ENCODE results near the gene TBXAS1.

The TBXAS1 gene

GRCh38 chr7:139811066-139811465 is 18.0 kb upstream of the TBXAS1 start:
- no peak for TF ChIP-seq CTCF (IDR thresholded peaks at IDR 0.05; ENCODE audit: control insufficient read depth, extremely low read depth, insufficient read depth)
- no peak for DNase-seq (ENCODE audit: low read depth)
- H3K4me3 ChIP-seq (ENCODE audit: low read depth, low read length): no peak overlapping the region

GRCh38 chr7:139813151-139813550 is 15.9 kb upstream of the TBXAS1 start:
- no peak overlapping the region for H3K4me3 ChIP-seq (ENCODE audit: low read depth, low read length)
- no peak for DNase-seq (ENCODE audit: low read depth)
- no peak for TF ChIP-seq CTCF (IDR thresholded peaks at IDR 0.05; ENCODE audit: control insufficient read depth, extremely low read depth, insufficient read depth)

- DNase-seq (ENCODE audit: low read depth): no peak
- H3K4me3 ChIP-seq (ENCODE audit: low read depth, low read length): no peak overlapping the region
- no peak for TF ChIP-seq CTCF (IDR thresholded peaks at IDR 0.05; ENCODE audit: control insufficient read depth, extremely low read depth, insufficient read depth)
Observed at GRCh38 chr7:139813689-139814088, 15.4 kb upstream of the TBXAS1 start.

GRCh38 chr7:139817249-139817648 is 11.8 kb upstream of the TBXAS1 start:
- DNase-seq (ENCODE audit: low read depth): no peak
- no peak for TF ChIP-seq CTCF (IDR thresholded peaks at IDR 0.05; ENCODE audit: control insufficient read depth, extremely low read depth, insufficient read depth)
- H3K4me3 ChIP-seq (ENCODE audit: low read depth, low read length): no peak overlapping the region

- TF ChIP-seq CTCF (IDR thresholded peaks at IDR 0.05; ENCODE audit: control insufficient read depth, extremely low read depth, insufficient read depth): no peak
- no peak overlapping the region for H3K4me3 ChIP-seq (ENCODE audit: low read depth, low read length)
- no peak for DNase-seq (ENCODE audit: low read depth)
Observed at GRCh38 chr7:139820089-139820488, 9.0 kb upstream of the TBXAS1 start.

GRCh38 chr7:139821349-139822105 is 7.5 kb upstream of the TBXAS1 start:
- TF ChIP-seq CTCF (IDR thresholded peaks at IDR 0.05; ENCODE audit: control insufficient read depth, extremely low read depth, insufficient read depth): no peak
- DNase-seq (ENCODE audit: low read depth): no peak
- no peak overlapping the region for H3K4me3 ChIP-seq (ENCODE audit: low read depth, low read length)

- DNase-seq (ENCODE audit: low read depth): no peak
- no peak overlapping the region for H3K4me3 ChIP-seq (ENCODE audit: low read depth, low read length)
- TF ChIP-seq CTCF (IDR thresholded peaks at IDR 0.05; ENCODE audit: control insufficient read depth, extremely low read depth, insufficient read depth): no peak
Observed at GRCh38 chr7:139822855-139823254, 6.2 kb upstream of the TBXAS1 start.

All from LNCaP clone FGC (cell line).